Measurements from ENCODE around the gene AP3B1.

Gene AP3B1

DNA sequence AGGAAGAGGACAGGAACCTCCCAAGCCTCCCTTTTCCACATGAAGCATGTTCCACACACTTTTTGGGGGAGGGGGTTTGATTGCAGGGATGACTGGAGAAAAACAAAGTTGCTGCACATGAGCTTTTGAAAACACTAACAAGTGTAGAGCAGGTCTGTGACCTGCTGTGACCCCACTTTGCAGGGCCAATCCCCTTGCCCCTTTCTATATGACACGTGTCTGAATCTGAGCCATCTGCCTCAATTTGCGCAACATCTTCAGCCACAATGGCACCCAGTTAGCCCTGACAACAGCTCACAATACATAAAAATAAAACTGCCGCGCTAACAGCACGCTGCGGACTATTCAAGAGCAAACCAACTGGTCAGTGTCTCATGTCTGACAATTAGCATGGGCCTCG is 290.6 kb downstream of the AP3B1 start:
- no peak for DNase-seq (ENCODE audit: low read depth)
- H3K4me3 ChIP-seq (ENCODE audit: low read depth, low read length): no peak overlapping the region
- TF ChIP-seq, protein P1, sequence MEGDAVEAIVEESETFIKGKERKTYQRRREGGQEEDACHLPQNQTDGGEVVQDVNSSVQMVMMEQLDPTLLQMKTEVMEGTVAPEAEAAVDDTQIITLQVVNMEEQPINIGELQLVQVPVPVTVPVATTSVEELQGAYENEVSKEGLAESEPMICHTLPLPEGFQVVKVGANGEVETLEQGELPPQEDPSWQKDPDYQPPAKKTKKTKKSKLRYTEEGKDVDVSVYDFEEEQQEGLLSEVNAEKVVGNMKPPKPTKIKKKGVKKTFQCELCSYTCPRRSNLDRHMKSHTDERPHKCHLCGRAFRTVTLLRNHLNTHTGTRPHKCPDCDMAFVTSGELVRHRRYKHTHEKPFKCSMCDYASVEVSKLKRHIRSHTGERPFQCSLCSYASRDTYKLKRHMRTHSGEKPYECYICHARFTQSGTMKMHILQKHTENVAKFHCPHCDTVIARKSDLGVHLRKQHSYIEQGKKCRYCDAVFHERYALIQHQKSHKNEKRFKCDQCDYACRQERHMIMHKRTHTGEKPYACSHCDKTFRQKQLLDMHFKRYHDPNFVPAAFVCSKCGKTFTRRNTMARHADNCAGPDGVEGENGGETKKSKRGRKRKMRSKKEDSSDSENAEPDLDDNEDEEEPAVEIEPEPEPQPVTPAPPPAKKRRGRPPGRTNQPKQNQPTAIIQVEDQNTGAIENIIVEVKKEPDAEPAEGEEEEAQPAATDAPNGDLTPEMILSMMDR (IDR thresholded peaks at IDR 0.05; ENCODE audit: low read depth, low read length, missing control alignments): no peak

DNA sequence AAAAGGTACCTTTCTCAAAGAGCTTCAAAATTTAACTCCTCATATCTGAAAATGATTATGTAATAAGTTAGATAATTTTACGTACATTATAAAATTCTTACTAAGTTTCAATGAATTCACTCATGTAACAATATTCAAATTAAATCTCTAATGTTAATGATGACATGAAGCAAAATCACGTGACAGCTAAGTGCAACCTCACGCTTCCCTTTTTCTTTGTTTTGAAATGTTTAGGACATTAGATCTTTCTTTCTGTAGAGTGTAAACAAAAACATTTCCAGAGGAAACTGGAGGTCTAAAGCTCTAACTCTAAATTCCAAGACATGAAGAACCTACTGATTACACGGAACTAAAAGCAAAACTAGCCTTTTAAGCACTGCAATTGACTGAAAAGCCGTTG is 291.0 kb downstream of the AP3B1 start:
- TF ChIP-seq, protein P1 (IDR thresholded peaks at IDR 0.05; ENCODE audit: low read depth, low read length, missing control alignments): no peak
- no peak for DNase-seq (ENCODE audit: low read depth)
- H3K4me3 ChIP-seq (ENCODE audit: low read depth, low read length): no peak overlapping the region

DNA sequence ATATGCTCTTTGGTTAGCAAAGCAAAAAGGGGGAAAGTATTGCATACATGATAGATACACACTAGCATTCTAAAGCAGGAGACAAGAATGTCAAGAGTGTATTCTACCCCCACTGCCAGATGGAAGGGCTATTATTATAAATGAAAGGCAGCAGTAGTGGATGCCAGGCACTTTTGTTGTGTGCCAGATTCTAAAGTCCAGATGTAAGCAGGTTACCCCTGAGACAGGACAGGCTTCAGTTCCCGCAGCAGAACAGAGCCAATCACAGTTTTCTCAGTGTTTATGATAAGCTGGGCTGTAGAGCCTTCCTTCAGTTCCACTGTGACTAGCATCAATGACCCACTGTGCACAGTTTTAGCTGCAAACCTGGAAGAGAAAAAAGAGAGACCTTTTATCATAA is 291.8 kb downstream of the AP3B1 start:
- DNase-seq (ENCODE audit: low read depth): no peak
- no peak overlapping the region for H3K4me3 ChIP-seq (ENCODE audit: low read depth, low read length)
- TF ChIP-seq, protein P1 (IDR thresholded peaks at IDR 0.05; ENCODE audit: low read depth, low read length, missing control alignments): no peak

DNA sequence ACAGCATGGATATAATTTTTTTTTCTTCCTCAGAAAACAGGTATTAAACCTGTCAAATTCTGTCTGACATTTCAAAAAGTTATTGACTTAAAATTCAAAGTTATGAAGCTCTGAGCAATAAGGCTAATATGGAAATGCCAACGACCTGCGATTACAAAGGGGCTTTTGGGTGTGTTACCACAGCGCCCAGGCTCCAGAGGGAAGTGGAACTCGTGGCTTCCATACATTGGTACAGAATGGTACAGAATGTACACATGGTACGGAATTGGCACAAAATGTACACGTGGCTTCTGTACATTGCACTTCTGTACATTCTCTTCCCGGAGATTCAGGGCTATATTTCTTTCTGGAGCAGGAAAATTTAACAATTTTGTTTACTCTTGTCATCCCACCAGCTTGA is 293.3 kb downstream of the AP3B1 start:
- DNase-seq (ENCODE audit: low read depth): no peak
- no peak overlapping the region for H3K4me3 ChIP-seq (ENCODE audit: low read depth, low read length)
- TF ChIP-seq, protein P1 (IDR thresholded peaks at IDR 0.05; ENCODE audit: low read depth, low read length, missing control alignments): no peak

DNA sequence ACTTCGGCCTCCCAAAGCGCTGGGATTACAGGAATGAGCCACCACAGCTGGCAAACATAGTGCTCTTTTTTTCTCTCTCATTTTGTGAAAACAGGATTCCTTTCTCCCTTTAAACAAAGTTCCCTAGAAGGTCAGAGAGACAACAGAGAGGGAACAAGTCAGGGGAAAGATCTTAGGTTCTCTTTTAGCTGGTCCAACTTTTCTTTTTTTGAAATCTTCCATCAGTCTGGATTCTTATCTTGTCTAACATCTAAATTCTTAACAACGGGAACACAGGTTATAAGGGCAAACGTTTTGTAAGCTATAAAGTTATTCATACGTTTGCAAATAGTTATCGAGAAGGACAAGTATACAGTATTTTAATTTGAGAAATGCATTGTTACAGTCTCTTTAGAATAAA is 294.3 kb downstream of the AP3B1 start:
- no peak for DNase-seq (ENCODE audit: low read depth)
- H3K4me3 ChIP-seq (ENCODE audit: low read depth, low read length): no peak overlapping the region
- TF ChIP-seq, protein P1 (IDR thresholded peaks at IDR 0.05; ENCODE audit: low read depth, low read length, missing control alignments): no peak

DNA sequence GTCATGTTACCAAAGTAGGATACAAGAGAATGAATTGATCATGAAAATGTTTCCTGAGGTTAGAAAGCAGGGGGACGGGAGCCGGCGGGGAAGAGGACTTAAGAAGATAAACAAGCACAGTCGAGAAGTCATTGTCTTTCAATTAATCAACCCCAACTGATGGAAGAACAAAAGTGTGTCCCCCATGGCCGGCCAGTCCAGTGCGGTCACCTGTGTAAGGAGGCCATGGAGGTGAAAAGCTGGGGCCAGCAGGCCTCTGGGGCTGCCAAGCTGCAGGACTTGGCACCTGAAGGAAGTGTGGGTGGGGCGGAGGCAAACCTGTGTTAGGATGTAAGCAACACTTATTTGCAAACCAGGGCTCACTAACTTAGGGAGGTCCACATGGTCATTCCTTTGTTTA is 295.1 kb downstream of the AP3B1 start:
- DNase-seq (ENCODE audit: low read depth): no peak
- TF ChIP-seq, protein P1 (IDR thresholded peaks at IDR 0.05; ENCODE audit: low read depth, low read length, missing control alignments): no peak
- H3K4me3 ChIP-seq (ENCODE audit: low read depth, low read length): no peak overlapping the region

DNA sequence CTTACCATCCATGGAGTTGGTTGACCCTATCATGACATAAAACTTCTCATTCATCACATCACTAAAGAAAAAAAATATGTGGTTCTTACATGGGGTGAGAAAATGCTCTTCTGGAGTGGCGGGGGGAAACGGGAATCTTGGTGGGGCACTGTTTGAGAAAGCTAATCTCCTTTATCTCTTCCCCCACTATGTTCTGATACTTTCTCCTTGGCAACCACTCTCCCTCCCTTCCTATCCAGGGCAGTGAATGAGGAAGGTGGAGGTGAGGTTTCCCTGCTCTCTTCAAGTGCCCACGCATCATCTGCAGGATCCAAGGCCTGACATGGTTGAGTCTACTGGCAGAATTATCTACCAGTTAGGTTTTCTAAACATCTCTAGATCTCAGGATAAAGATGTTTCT is 297.6 kb downstream of the AP3B1 start:
- H3K4me3 ChIP-seq (ENCODE audit: low read depth, low read length): no peak overlapping the region
- TF ChIP-seq, protein P1 (IDR thresholded peaks at IDR 0.05; ENCODE audit: low read depth, low read length, missing control alignments): no peak
- no peak for DNase-seq (ENCODE audit: low read depth)
